Progenitor cell of endocrine pancreas (in vitro differentiated cells): ENCODE measurements around the gene SVIL. TPM values are rescaled to one million over a fixed set of nuclear protein-coding genes. Genes with fewer than 3 reads are reported as not detected.
"Not testable (repeated sequence)": the region's sequence is repeated elsewhere in the genome, so short reads cannot be mapped to it uniquely, and the experiment has no call there.

Experiments used
- DNase-seq: peaks from one replicate; pipeline ENCODE4 v3.0.0; 2021; ENCODE audit warnings: low spot score; ENCODE audit not compliant: unreplicated experiment
- H3K27ac Mint-ChIP-seq: 2 replicates; pipeline ENCODE4 v1.8.0; 2021; ENCODE audit warnings: mild to moderate bottlenecking, moderate library complexity, mixed read lengths
- H3K27me3 Mint-ChIP-seq: 2 replicates; pipeline ENCODE4 v1.8.0; 2021; ENCODE audit warnings: mixed read lengths
- H3K36me3 Mint-ChIP-seq: 2 replicates; pipeline ENCODE4 v1.8.0; 2022; ENCODE audit warnings: mixed read lengths; ENCODE audit not compliant: insufficient read depth
- H3K4me1 Mint-ChIP-seq: 2 replicates; pipeline ENCODE4 v1.8.0; 2021; ENCODE audit warnings: low read depth, mixed read lengths
- H3K4me3 Mint-ChIP-seq: 2 replicates; pipeline ENCODE4 v1.8.0; 2021; ENCODE audit warnings: low read depth, mild to moderate bottlenecking, moderate library complexity, mixed read lengths
- H3K9me3 Mint-ChIP-seq: 2 replicates; pipeline ENCODE4 v1.8.0; 2021; ENCODE audit warnings: low read depth, mixed read lengths
- CTCF ChIP-seq: fragments of 200-600 bp; sonication (generic); IDR thresholded peaks from one replicate; pipeline ENCODE4 v1.5.0; 2021; ENCODE audit warnings: antibody characterized with exemption, mild to moderate bottlenecking; ENCODE audit not compliant: unreplicated experiment
- total RNA-seq: library from RNA; stranded (reverse); gene quantifications from 2 replicates; pipeline ENCODE4 v1.2.1, GENCODE V29; 2021

SVIL gene
- total RNA-seq, 1 donor from 2014 or later, result 88.2 TPM

- TF ChIP-seq CTCF, result no peak
- H3K27me3 Mint-ChIP-seq, result no peaks in the 10 kb centered on the region
- H3K4me3 Mint-ChIP-seq, result no peak overlapping the region
- no peak overlapping the region for H3K27ac Mint-ChIP-seq
- DNase-seq, result no peak
- H3K36me3 Mint-ChIP-seq, result peaks cover 37% of the 10 kb centered on the region
- H3K9me3 Mint-ChIP-seq, result no peaks in the 10 kb centered on the region
- no peaks in the 10 kb centered on the region for H3K4me1 Mint-ChIP-seq
These were observed 141.1 kb downstream of the SVIL start for GRCh38 chr10:29493697-29494096.

DNA sequence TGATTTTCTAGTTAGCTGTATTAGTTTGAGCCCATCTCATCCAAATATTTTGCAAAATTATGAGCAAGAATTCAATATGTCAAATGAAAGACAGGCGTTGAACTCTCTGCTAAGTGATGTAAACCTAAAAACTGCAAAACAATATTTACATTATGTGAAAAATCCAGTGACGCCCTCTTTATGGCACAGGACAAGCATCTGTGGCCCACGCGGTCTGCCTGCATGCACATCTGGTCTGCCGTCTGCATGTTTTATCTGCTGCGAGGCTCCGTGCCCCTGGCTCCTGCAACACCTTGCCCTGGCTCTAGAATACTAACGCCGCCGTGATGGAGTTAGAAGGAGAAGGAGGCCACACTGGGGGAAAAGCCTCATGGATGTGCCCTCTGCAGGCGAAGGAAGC is 142.0 kb downstream of the SVIL start:
- Mint-ChIP-seq H3K27ac (no peak overlapping the region), H3K27me3 (no peaks in the 10 kb centered on the region), H3K4me1 (no peaks in the 10 kb centered on the region), H3K4me3 (no peak overlapping the region), H3K36me3 (peaks cover 45% of the 10 kb centered on the region), H3K9me3 (no peaks in the 10 kb centered on the region)
- DNase-seq, result no peak
- TF ChIP-seq CTCF, result no peak

DNA sequence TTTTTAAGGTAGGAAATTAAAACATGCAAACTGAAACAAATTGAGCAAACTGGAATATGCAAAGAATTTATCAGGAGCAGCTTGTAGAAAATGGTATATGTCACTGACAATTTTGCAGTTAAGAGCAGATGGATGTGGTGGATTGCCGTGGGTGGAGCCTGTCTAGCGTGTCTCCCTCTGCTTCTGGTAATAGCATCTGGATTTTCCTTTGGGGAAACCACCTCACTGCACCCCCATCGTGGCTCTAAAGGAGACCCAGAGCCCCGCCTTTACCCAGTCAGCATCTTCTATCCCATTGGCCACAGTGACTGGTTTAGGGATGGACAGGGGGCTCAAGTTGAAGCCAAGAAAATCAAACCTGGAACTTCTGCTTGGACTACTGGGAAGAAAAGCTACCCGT is 142.9 kb downstream of the SVIL start:
- Mint-ChIP-seq H3K27me3 (no peaks in the 10 kb centered on the region), H3K4me3 (no peak overlapping the region), H3K27ac (no peak overlapping the region), H3K9me3 (no peaks in the 10 kb centered on the region), H3K36me3 (peaks cover 48% of the 10 kb centered on the region), H3K4me1 (no peaks in the 10 kb centered on the region)
- no peak for TF ChIP-seq CTCF
- no peak for DNase-seq

GRCh38 chr10:29490781-29491280 is 143.9 kb downstream of the SVIL start:
- H3K4me1 Mint-ChIP-seq, DNase-seq, H3K4me3 Mint-ChIP-seq, H3K27ac Mint-ChIP-seq, H3K9me3 Mint-ChIP-seq, H3K27me3 Mint-ChIP-seq: not testable (repeated sequence)
- H3K36me3 Mint-ChIP-seq, result peaks cover 50% of the 10 kb centered on the region

DNA sequence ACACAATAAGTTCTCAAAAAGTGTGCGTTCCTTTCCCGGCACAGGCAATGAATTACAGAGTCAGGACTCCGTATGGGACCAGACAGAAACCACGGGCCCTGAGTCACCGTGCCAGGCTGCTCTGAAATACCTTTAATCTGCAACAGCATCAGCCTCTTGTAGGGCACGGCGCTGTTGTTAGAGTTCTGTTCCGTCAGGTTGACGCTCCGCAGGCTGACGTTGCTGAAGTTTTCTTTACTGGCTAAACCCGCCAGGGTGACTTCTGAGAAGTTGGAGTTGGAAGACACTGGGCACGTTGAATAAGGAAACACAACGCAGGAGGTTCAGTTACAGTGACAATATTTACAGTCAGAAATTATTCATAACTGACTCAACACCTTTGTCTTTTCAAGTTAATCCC is 146.3 kb downstream of the SVIL start:
- H3K4me3 Mint-ChIP-seq, DNase-seq, H3K27ac Mint-ChIP-seq, H3K4me1 Mint-ChIP-seq, H3K9me3 Mint-ChIP-seq, H3K27me3 Mint-ChIP-seq: not testable (repeated sequence)
- peaks cover 55% of the 10 kb centered on the region for H3K36me3 Mint-ChIP-seq

DNA sequence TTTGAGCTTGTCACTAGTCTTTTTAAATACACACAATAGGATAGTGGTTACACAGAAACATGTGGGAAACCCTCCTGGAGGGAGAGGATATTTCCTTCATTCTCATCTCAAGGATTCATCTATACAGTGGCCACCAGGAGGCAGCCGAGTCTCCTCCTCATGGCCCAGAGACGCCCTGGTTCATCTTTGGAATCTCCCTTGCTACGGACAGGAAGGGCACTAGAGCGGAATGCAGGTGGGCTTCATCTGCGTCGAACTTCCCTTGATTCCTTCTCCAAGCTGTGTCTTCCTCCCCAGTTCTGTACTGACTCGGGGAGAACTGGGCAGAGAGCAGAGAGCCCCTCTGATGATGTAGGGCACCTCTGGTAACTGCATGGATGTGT is 146.9 kb downstream of the SVIL start:
- not testable (repeated sequence) for DNase-seq, H3K4me3 Mint-ChIP-seq, H3K9me3 Mint-ChIP-seq, H3K27me3 Mint-ChIP-seq, H3K4me1 Mint-ChIP-seq, H3K27ac Mint-ChIP-seq
- peak; percentile 30 for TF ChIP-seq CTCF
- peaks cover 50% of the 10 kb centered on the region for H3K36me3 Mint-ChIP-seq

DNA sequence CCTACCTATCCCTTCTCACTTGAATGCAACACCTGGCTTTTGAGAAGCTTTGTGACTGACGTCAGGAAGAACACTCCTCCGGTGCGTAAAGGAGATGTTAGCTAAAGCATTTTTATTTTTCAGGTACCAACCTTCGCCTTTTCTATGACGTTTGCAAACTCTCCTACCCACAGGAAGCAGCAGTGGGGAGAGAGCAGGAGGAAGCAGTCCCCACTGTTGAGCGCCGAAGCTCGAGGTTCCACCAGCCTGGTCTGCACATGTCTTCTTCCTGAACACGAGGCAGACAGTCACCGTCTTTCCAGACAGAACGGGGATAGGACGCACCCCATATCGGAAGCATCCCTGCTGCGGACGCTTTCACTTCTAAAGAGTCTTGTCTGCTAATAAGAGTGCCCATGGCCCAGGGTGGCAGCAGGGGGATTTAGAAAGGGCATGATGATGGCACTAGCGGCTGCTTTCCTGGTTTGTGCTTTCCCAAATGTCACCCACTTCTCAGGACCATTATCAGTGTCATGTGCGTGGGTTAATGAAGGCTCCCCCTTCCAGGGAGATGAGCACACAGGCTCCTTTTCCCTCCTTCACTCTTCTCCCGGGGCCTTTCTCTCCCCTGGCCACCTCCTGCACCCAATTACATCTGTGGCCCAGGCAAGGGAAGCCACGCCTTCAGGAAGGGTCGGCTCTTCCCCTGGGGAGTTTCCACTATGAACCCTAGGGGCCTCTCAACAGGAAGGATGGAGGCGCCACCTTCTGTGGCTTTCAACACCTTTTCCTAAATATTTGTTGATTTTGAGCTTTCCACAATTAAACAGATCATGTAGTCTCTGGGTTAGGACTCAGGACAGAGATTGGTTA is 147.5 kb downstream of the SVIL start:
- H3K27ac Mint-ChIP-seq, H3K4me3 Mint-ChIP-seq, DNase-seq, H3K9me3 Mint-ChIP-seq, H3K27me3 Mint-ChIP-seq: not testable (repeated sequence)
- H3K4me1 Mint-ChIP-seq, result peaks cover 13% of the 10 kb centered on the region
- peaks cover 48% of the 10 kb centered on the region for H3K36me3 Mint-ChIP-seq
